ENCODE results near the gene C11orf87.

C11orf87 gene

DNA sequence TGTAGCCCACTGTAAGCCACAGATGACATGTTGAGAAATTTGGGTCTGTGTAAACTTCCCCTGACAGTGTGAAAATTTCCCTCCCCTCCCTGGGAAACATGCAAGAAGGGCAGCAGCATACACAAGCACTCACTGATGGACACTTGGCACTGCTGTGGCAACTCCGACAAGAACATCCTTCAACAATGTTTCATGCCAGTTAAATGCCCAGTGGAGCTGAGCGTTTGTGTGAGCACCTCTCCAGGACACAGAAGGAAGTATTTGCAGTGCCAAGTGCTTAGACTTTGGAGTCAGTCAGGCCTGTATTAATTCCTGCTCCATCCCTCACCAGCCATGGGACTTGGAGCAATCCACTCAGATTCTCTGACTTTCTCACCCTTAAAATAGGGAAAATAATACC, 17.7 kb downstream of the C11orf87 start:
- no peak for DNase-seq (ENCODE audit: low read depth in 2 of 2)

DNA sequence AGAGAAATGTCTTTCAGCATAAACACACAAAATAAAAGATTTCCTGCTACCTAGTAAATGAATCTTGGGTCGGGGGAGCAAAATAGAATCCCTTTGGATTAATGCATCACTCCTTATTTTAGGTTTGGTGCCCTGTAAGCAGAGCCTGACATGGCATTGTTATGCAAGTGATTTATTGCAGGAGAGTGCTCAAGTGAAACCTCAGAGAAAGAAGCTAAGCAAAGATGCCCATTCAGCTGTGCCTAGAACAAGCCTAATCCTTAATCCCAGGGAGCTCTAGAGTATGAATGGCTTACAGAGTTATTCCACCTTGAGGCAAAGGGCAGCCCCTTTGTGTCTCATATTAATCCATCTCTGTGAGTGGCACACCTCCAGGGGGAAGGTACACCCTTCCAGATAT, 21.1 kb downstream of the C11orf87 start:
- DNase-seq (ENCODE audit: low read depth in 2 of 2) = no peak

DNA sequence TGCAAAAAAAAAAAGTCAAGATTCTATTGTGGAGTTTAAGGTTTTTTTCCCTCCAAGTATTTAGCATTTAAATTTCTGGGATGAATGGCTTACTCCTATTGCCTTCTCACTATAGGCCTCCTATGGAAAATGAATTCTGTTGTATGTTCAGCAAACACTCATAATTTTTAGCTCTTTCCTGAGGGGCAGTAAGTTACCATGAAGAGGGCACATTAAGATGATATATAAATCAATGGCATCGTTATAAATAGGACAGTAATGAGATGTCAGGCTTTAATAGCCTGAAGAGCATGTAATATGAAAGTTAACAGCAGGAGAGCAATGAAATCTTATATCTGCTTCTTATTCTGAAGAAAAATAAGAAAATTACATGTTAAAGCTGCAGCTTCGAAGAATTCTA, 32.9 kb downstream of the C11orf87 start:
- no peak for DNase-seq (ENCODE audit: low read depth in 2 of 2)
